HepG2 (cell line): Measurements from ENCODE around the gene NEDD4L. TPM values are rescaled to one million over a fixed set of nuclear protein-coding genes. Genes with fewer than 3 reads are reported as not detected.
A peak's percentile ranks its signal among the peaks of the same experiment; 100 is the strongest.

ENCODE experiments used
- ATRX ChIP-seq: sonication (generic); formaldehyde crosslinking; IDR thresholded peaks from 2 replicates; pipeline ENCODE4 v1.4.0; 2020; ENCODE audit warnings: missing genetic modification reagents, borderline replicate concordance
- CC2D1A ChIP-seq: sonication (generic); formaldehyde crosslinking; IDR thresholded peaks from 2 replicates; pipeline ENCODE4 v1.8.1; 2023; ENCODE audit warnings: mild to moderate bottlenecking, missing genetic modification reagents
- CENPT ChIP-seq: sonication (generic); formaldehyde crosslinking; IDR thresholded peaks from 2 replicates; pipeline ENCODE4 v1.8.0; 2022; ENCODE audit warnings: low read depth, mild to moderate bottlenecking, moderate library complexity, missing genetic modification reagents
- KDM2A ChIP-seq: sonication (generic); formaldehyde crosslinking; IDR thresholded peaks from 2 replicates; pipeline ENCODE4 v1.4.0; 2020; ENCODE audit warnings: low read depth, missing genetic modification reagents, borderline replicate concordance
- MLXIP ChIP-seq: sonication (generic); formaldehyde crosslinking; IDR thresholded peaks from 2 replicates; pipeline ENCODE4 v1.9.0; 2021; ENCODE audit warnings: missing genetic modification reagents, borderline replicate concordance
- NKX3-1 ChIP-seq: sonication (generic); formaldehyde crosslinking; IDR thresholded peaks from 2 replicates; pipeline ENCODE4 v1.5.0; 2020; ENCODE audit warnings: missing genetic modification reagents
- SMC3 ChIP-seq: IDR thresholded peaks from 2 replicates; pipeline ENCODE4 v1.6.1; 2011; ENCODE audit warnings: low read length, improper control_type of control experiment
- ZBTB10 ChIP-seq: sonication (generic); formaldehyde crosslinking; IDR thresholded peaks from 2 replicates; pipeline ENCODE4 v1.4.0; 2020; ENCODE audit warnings: missing genetic modification reagents, borderline replicate concordance
- ZBTB42 ChIP-seq: sonication (generic); formaldehyde crosslinking; IDR thresholded peaks from 2 replicates; pipeline ENCODE4 v1.5.0; 2020; ENCODE audit warnings: mild to moderate bottlenecking, missing genetic modification reagents
- ZNF460 ChIP-seq: sonication (generic); formaldehyde crosslinking; IDR thresholded peaks from 2 replicates; pipeline ENCODE4 v1.5.1; 2020; ENCODE audit warnings: missing genetic modification reagents, mild to moderate bottlenecking, borderline replicate concordance
- ZNF567 ChIP-seq: sonication (generic); formaldehyde crosslinking; IDR thresholded peaks from 2 replicates; pipeline ENCODE4 v1.8.1; 2023; ENCODE audit warnings: mild to moderate bottlenecking, missing genetic modification reagents, borderline replicate concordance
- ZSCAN21 ChIP-seq: sonication (generic); formaldehyde crosslinking; IDR thresholded peaks from 2 replicates; pipeline ENCODE4 v1.8.0; 2022; ENCODE audit warnings: mild to moderate bottlenecking, missing genetic modification reagents, moderate library complexity, borderline replicate concordance
- polyA plus RNA-seq, 8 experiments: library from polyadenylated mRNA; depleted of rRNA in 3 of 8; stranded (reverse) in 7 of 8; unstranded in 1 of 8; fragments of >200 nt; fragmentation: Illumina TruSeq in 4 of 8; extraction: Trizol in 4 of 8; gene quantifications; 2 replicates each; pipeline versions ENCODE4 v1.2.1 to v1.2.3, GENCODE V29; 2011 to 2016; ENCODE audit warnings: low read depth in 4 of 8, missing spikeins in 1 of 8, mixed read lengths in 1 of 8; ENCODE audit not compliant: insufficient read depth in 1 of 8
- total RNA-seq, 5 experiments: library from RNA; depleted of rRNA; stranded (reverse); fragments of >200 nt; fragmentation: Illumina TruSeq; extraction: Trizol; gene quantifications; 2 replicates each; pipeline ENCODE4 v1.2.3, GENCODE V29; 2016; ENCODE audit warnings: low read depth in 1 of 5
- TF ChIP-seq, protein P1 (sequence below): sonication (generic); formaldehyde crosslinking; IDR thresholded peaks from 2 replicates; pipeline ENCODE4 v1.4.0; 2020; ENCODE audit warnings: mild to moderate bottlenecking, missing genetic modification reagents
- TF ChIP-seq, protein P2 (sequence below): IDR thresholded peaks from 2 replicates; pipeline ENCODE4 v1.6.1; 2016; ENCODE audit warnings: missing genetic modification reagents, missing compliant biosample characterization
- TF ChIP-seq, protein P3 (sequence below): sonication (generic); formaldehyde crosslinking; IDR thresholded peaks from 2 replicates; pipeline ENCODE4 v1.4.0; 2020; ENCODE audit warnings: mild to moderate bottlenecking, missing genetic modification reagents, borderline replicate concordance

The NEDD4L gene
- total and polyA plus RNA-seq, 2 of the 13 experiments (the other 11 are each of a cell fraction or from before 2014, with no cell fraction given), result 168 to 390 TPM

GRCh38 chr18:58407649-58408407, 363.8 kb downstream of the NEDD4L start (continued):
- TF ChIP-seq NKX3-1 (CRISPR knock-in tag), result no peak
- TF ChIP-seq, protein P1, sequence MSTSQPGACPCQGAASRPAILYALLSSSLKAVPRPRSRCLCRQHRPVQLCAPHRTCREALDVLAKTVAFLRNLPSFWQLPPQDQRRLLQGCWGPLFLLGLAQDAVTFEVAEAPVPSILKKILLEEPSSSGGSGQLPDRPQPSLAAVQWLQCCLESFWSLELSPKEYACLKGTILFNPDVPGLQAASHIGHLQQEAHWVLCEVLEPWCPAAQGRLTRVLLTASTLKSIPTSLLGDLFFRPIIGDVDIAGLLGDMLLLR, result no peak
- no peak for TF ChIP-seq CENPT (CRISPR knock-in tag)
- TF ChIP-seq KDM2A (CRISPR knock-in tag), result no peak; the same call in none of the 2 replicates
- no peak for TF ChIP-seq ZNF567
- TF ChIP-seq, protein P2, sequence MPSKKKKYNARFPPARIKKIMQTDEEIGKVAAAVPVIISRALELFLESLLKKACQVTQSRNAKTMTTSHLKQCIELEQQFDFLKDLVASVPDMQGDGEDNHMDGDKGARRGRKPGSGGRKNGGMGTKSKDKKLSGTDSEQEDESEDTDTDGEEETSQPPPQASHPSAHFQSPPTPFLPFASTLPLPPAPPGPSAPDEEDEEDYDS, result peak; percentile 67; the same call in 1 of the 2 replicates
- no peak for TF ChIP-seq MLXIP (CRISPR knock-in tag)
- TF ChIP-seq, protein P3, sequence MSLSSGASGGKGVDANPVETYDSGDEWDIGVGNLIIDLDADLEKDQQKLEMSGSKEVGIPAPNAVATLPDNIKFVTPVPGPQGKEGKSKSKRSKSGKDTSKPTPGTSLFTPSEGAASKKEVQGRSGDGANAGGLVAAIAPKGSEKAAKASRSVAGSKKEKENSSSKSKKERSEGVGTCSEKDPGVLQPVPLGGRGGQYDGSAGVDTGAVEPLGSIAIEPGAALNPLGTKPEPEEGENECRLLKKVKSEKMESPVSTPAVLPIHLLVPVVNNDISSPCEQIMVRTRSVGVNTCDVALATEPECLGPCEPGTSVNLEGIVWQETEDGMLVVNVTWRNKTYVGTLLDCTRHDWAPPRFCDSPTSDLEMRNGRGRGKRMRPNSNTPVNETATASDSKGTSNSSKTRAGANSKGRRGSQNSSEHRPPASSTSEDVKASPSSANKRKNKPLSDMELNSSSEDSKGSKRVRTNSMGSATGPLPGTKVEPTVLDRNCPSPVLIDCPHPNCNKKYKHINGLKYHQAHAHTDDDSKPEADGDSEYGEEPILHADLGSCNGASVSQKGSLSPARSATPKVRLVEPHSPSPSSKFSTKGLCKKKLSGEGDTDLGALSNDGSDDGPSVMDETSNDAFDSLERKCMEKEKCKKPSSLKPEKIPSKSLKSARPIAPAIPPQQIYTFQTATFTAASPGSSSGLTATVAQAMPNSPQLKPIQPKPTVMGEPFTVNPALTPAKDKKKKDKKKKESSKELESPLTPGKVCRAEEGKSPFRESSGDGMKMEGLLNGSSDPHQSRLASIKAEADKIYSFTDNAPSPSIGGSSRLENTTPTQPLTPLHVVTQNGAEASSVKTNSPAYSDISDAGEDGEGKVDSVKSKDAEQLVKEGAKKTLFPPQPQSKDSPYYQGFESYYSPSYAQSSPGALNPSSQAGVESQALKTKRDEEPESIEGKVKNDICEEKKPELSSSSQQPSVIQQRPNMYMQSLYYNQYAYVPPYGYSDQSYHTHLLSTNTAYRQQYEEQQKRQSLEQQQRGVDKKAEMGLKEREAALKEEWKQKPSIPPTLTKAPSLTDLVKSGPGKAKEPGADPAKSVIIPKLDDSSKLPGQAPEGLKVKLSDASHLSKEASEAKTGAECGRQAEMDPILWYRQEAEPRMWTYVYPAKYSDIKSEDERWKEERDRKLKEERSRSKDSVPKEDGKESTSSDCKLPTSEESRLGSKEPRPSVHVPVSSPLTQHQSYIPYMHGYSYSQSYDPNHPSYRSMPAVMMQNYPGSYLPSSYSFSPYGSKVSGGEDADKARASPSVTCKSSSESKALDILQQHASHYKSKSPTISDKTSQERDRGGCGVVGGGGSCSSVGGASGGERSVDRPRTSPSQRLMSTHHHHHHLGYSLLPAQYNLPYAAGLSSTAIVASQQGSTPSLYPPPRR, result peak; percentile 98
- peak; percentile 53; the same call in 1 of the 2 replicates for TF ChIP-seq ZSCAN21 (CRISPR knock-in tag)
- no peak for TF ChIP-seq ZBTB42 (CRISPR knock-in tag)
- TF ChIP-seq ATRX (CRISPR knock-in tag), result no peak
- TF ChIP-seq CC2D1A (CRISPR knock-in tag), result peak; percentile 95; the same call in 1 of the 2 replicates
- no peak; the same call in 1 of the 2 replicates for TF ChIP-seq ZNF460 (CRISPR knock-in tag)
- TF ChIP-seq SMC3, result peak; percentile 57
- TF ChIP-seq ZBTB10 (CRISPR knock-in tag), result no peak
